ENCODE data around the gene KLF13. TPM values are rescaled to one million over a fixed set of nuclear protein-coding genes. Genes with fewer than 3 reads are reported as not detected.

The KLF13 gene
- polyA plus RNA-seq, 2 donors, result 9.0 to 20.9 TPM

GRCh38 chr15:31358957-31359701, 32.5 kb downstream of the KLF13 start:
- no peaks in the 10 kb centered on the region for H3K27me3 ChIP-seq (ENCODE audit: control insufficient read depth in 1 of 2, insufficient read depth in 2 of 2, low read length in 2 of 2)
- WGBS, 2 donors, result 75 to 82% methylated on average over 8 of the region's 8 CpGs
- H3K4me3 ChIP-seq (ENCODE audit: low read depth in 1 of 2, low read length in 2 of 2), result no peak overlapping the region
- H3K9me3 ChIP-seq (ENCODE audit: control insufficient read depth in 2 of 2, insufficient read depth in 1 of 2, low read depth in 1 of 2, low read length in 1 of 2), result no peaks in the 10 kb centered on the region
- peak overlapping the region; percentile 14 to 79 for H3K27ac ChIP-seq (ENCODE audit: low read depth in 2 of 2, low read length in 1 of 2)
- peaks cover 16 to 30% of the 10 kb centered on the region in 2 donors for H3K4me1 ChIP-seq (ENCODE audit: control insufficient read depth in 2 of 2, insufficient read depth in 2 of 2, low read length in 1 of 2)
- peaks cover 0 to 4% of the 10 kb centered on the region in 2 donors for H3K36me3 ChIP-seq (ENCODE audit: control insufficient read depth in 2 of 2, insufficient read depth in 2 of 2, low read length in 1 of 2)

GRCh38 chr15:31359702-31360111, 33.1 kb downstream of the KLF13 start:
- H3K27ac ChIP-seq (ENCODE audit: low read depth in 2 of 2, low read length in 1 of 2), result peak overlapping the region; percentile 14 to 79

GRCh38 chr15:31360158-31360561, 33.5 kb downstream of the KLF13 start:
- H3K27me3 ChIP-seq (ENCODE audit: control insufficient read depth in 1 of 2, insufficient read depth in 2 of 2, low read length in 2 of 2), result no peaks in the 10 kb centered on the region
- peaks cover 0 to 4% of the 10 kb centered on the region in 2 donors for H3K36me3 ChIP-seq (ENCODE audit: control insufficient read depth in 2 of 2, insufficient read depth in 2 of 2, low read length in 1 of 2)
- no peaks in the 10 kb centered on the region for H3K9me3 ChIP-seq (ENCODE audit: control insufficient read depth in 2 of 2, insufficient read depth in 1 of 2, low read depth in 1 of 2, low read length in 1 of 2)
- WGBS, 2 donors, result 67 to 78% methylated on average over 8 of the region's 8 CpGs
- H3K4me1 ChIP-seq (ENCODE audit: control insufficient read depth in 2 of 2, insufficient read depth in 2 of 2, low read length in 1 of 2), result peaks cover 16 to 40% of the 10 kb centered on the region in 2 donors
- H3K27ac ChIP-seq (ENCODE audit: low read depth in 2 of 2, low read length in 1 of 2), result peak overlapping the region; percentile 14 to 79
- no peak overlapping the region for H3K4me3 ChIP-seq (ENCODE audit: low read depth in 1 of 2, low read length in 2 of 2)

More at GRCh38 chr15:31359702-31360111, 33.1 kb downstream of the KLF13 start:
- Histone ChIP-seq H3K27me3 (ENCODE audit: control insufficient read depth in 1 of 2, insufficient read depth in 2 of 2, low read length in 2 of 2) (no peaks in the 10 kb centered on the region), H3K9me3 (ENCODE audit: control insufficient read depth in 2 of 2, insufficient read depth in 1 of 2, low read depth in 1 of 2, low read length in 1 of 2) (no peaks in the 10 kb centered on the region), H3K36me3 (ENCODE audit: control insufficient read depth in 2 of 2, insufficient read depth in 2 of 2, low read length in 1 of 2) (peaks cover 0 to 4% of the 10 kb centered on the region in 2 donors), H3K4me3 (ENCODE audit: low read depth in 1 of 2, low read length in 2 of 2) (no peak overlapping the region), H3K4me1 (ENCODE audit: control insufficient read depth in 2 of 2, insufficient read depth in 2 of 2, low read length in 1 of 2) (peaks cover 16 to 36% of the 10 kb centered on the region in 2 donors)
- 53 to 68% methylated on average over 7 of the region's 7 CpGs for WGBS, 2 donors

GRCh38 chr15:31360843-31361763, 34.5 kb downstream of the KLF13 start:
- H3K9me3 ChIP-seq (ENCODE audit: control insufficient read depth in 2 of 2, insufficient read depth in 1 of 2, low read depth in 1 of 2, low read length in 1 of 2), result no peaks in the 10 kb centered on the region
- peak overlapping the region in 1 of 2 donors; percentile 5 for H3K4me3 ChIP-seq (ENCODE audit: low read depth in 1 of 2, low read length in 2 of 2)
- H3K27ac ChIP-seq (ENCODE audit: low read depth in 2 of 2, low read length in 1 of 2), result peak overlapping the region; percentile 89
- peaks cover 0 to 4% of the 10 kb centered on the region in 2 donors for H3K36me3 ChIP-seq (ENCODE audit: control insufficient read depth in 2 of 2, insufficient read depth in 2 of 2, low read length in 1 of 2)
- WGBS, 2 donors, result 31 to 35% methylated on average over 17 of the region's 17 CpGs
- no peaks in the 10 kb centered on the region for H3K27me3 ChIP-seq (ENCODE audit: control insufficient read depth in 1 of 2, insufficient read depth in 2 of 2, low read length in 2 of 2)
- peaks cover 21 to 47% of the 10 kb centered on the region in 2 donors for H3K4me1 ChIP-seq (ENCODE audit: control insufficient read depth in 2 of 2, insufficient read depth in 2 of 2, low read length in 1 of 2)

GRCh38 chr15:31361764-31362515, 35.3 kb downstream of the KLF13 start:
- H3K27ac ChIP-seq (ENCODE audit: low read depth in 2 of 2, low read length in 1 of 2), result peak overlapping the region; percentile 89
- no peak overlapping the region for H3K4me3 ChIP-seq (ENCODE audit: low read depth in 1 of 2, low read length in 2 of 2)
- 43 to 58% methylated on average over 6 of the region's 6 CpGs for WGBS, 2 donors
- H3K9me3 ChIP-seq (ENCODE audit: control insufficient read depth in 2 of 2, insufficient read depth in 1 of 2, low read depth in 1 of 2, low read length in 1 of 2), result no peaks in the 10 kb centered on the region
- peaks cover 22 to 53% of the 10 kb centered on the region in 2 donors for H3K4me1 ChIP-seq (ENCODE audit: control insufficient read depth in 2 of 2, insufficient read depth in 2 of 2, low read length in 1 of 2)
- H3K27me3 ChIP-seq (ENCODE audit: control insufficient read depth in 1 of 2, insufficient read depth in 2 of 2, low read length in 2 of 2), result no peaks in the 10 kb centered on the region
- H3K36me3 ChIP-seq (ENCODE audit: control insufficient read depth in 2 of 2, insufficient read depth in 2 of 2, low read length in 1 of 2), result peaks cover 0 to 4% of the 10 kb centered on the region in 2 donors

GRCh38 chr15:31362886-31363285, 36.3 kb downstream of the KLF13 start:
- WGBS, 2 donors, result 59% methylated on average over 5 of the region's 5 CpGs
- peaks cover 26 to 57% of the 10 kb centered on the region in 2 donors for H3K4me1 ChIP-seq (ENCODE audit: control insufficient read depth in 2 of 2, insufficient read depth in 2 of 2, low read length in 1 of 2)

GRCh38 chr15:31364301-31365031, 37.8 kb downstream of the KLF13 start:
- H3K27me3 ChIP-seq (ENCODE audit: control insufficient read depth in 1 of 2, insufficient read depth in 2 of 2, low read length in 2 of 2), result no peaks in the 10 kb centered on the region
- peak overlapping the region; percentile 94 for H3K27ac ChIP-seq (ENCODE audit: low read depth in 2 of 2, low read length in 1 of 2)
- no peaks in the 10 kb centered on the region for H3K9me3 ChIP-seq (ENCODE audit: control insufficient read depth in 2 of 2, insufficient read depth in 1 of 2, low read depth in 1 of 2, low read length in 1 of 2)
- H3K4me1 ChIP-seq (ENCODE audit: control insufficient read depth in 2 of 2, insufficient read depth in 2 of 2, low read length in 1 of 2), result peaks cover 24 to 51% of the 10 kb centered on the region in 2 donors
- H3K4me3 ChIP-seq (ENCODE audit: low read depth in 1 of 2, low read length in 2 of 2), result no peak overlapping the region
- H3K36me3 ChIP-seq (ENCODE audit: control insufficient read depth in 2 of 2, insufficient read depth in 2 of 2, low read length in 1 of 2), result peaks cover 0 to 2% of the 10 kb centered on the region in 2 donors
- 39 to 49% methylated on average over 10 of the region's 10 CpGs for WGBS, 2 donors

More at GRCh38 chr15:31362886-31363285, 36.3 kb downstream of the KLF13 start:
- H3K36me3 ChIP-seq (ENCODE audit: control insufficient read depth in 2 of 2, insufficient read depth in 2 of 2, low read length in 1 of 2), result peaks cover 0 to 4% of the 10 kb centered on the region in 2 donors
- no peak overlapping the region for H3K4me3 ChIP-seq (ENCODE audit: low read depth in 1 of 2, low read length in 2 of 2)
- no peak overlapping the region for H3K27ac ChIP-seq (ENCODE audit: low read depth in 2 of 2, low read length in 1 of 2)
- H3K27me3 ChIP-seq (ENCODE audit: control insufficient read depth in 1 of 2, insufficient read depth in 2 of 2, low read length in 2 of 2), result no peaks in the 10 kb centered on the region
- no peaks in the 10 kb centered on the region for H3K9me3 ChIP-seq (ENCODE audit: control insufficient read depth in 2 of 2, insufficient read depth in 1 of 2, low read depth in 1 of 2, low read length in 1 of 2)

GRCh38 chr15:31365032-31365654, 38.5 kb downstream of the KLF13 start:
- Histone ChIP-seq H3K4me1 (ENCODE audit: control insufficient read depth in 2 of 2, insufficient read depth in 2 of 2, low read length in 1 of 2) (peaks cover 24 to 44% of the 10 kb centered on the region in 2 donors), H3K4me3 (ENCODE audit: low read depth in 1 of 2, low read length in 2 of 2) (no peak overlapping the region), H3K36me3 (ENCODE audit: control insufficient read depth in 2 of 2, insufficient read depth in 2 of 2, low read length in 1 of 2) (no peaks in the 10 kb centered on the region), H3K27ac (ENCODE audit: low read depth in 2 of 2, low read length in 1 of 2) (peak overlapping the region; percentile 94), H3K9me3 (ENCODE audit: control insufficient read depth in 2 of 2, insufficient read depth in 1 of 2, low read depth in 1 of 2, low read length in 1 of 2) (no peaks in the 10 kb centered on the region), H3K27me3 (ENCODE audit: control insufficient read depth in 1 of 2, insufficient read depth in 2 of 2, low read length in 2 of 2) (no peaks in the 10 kb centered on the region)
- 64 to 78% methylated on average over 10 of the region's 10 CpGs for WGBS, 2 donors

All from esophagus (tissue), 2 donors.